Urinary bladder (tissue), 4 donors: ENCODE measurements around the gene TMPRSS13. TPM values are rescaled to one million over a fixed set of nuclear protein-coding genes. Genes with fewer than 3 reads are reported as not detected.

ENCODE experiments used
- DNase-seq: peaks from one replicate; pipeline ENCODE4 v3.0.0-alpha.2; 2015; ENCODE audit errors: extremely low spot score
- H3K27ac ChIP-seq: one replicate; pipeline ENCODE4 v1.5.1; 2013; ENCODE audit warnings: low read depth, mild to moderate bottlenecking, moderate library complexity
- H3K36me3 ChIP-seq: one replicate; pipeline ENCODE4 v1.6.1; 2013; ENCODE audit warnings: mild to moderate bottlenecking, moderate library complexity; ENCODE audit not compliant: insufficient read depth
- H3K4me1 ChIP-seq: one replicate; pipeline ENCODE4 v1.6.1; 2013; ENCODE audit warnings: mild to moderate bottlenecking, moderate library complexity; ENCODE audit not compliant: insufficient read depth
- H3K4me3 ChIP-seq: one replicate; pipeline ENCODE4 v1.5.1; 2013; ENCODE audit warnings: low read depth, low read length
- WGBS: extraction: QIAGEN DNeasy Blood & Tissue Kit; methylation state at CpG from one replicate; pipeline ENCODE4 v1.1.7; 2013; 5-methylcytosine and 5-hydroxymethylcytosine counted together
- polyA plus RNA-seq: library from polyadenylated mRNA; stranded (reverse); fragments of 200-250 nt; gene quantifications from one replicate; pipeline ENCODE4 v1.2.3, GENCODE V29; 2013
- total RNA-seq: library from RNA; depleted of rRNA; stranded (reverse); fragments of >200 nt; gene quantifications from one replicate; pipeline ENCODE4 v1.2.3, GENCODE V29; 2014
- donor health status: healthy with polysubstance abuse.
- donor health status: healthy.

Gene TMPRSS13
- total and polyA plus RNA-seq, 2 donors = 0.18 to 0.63 TPM

DNA sequence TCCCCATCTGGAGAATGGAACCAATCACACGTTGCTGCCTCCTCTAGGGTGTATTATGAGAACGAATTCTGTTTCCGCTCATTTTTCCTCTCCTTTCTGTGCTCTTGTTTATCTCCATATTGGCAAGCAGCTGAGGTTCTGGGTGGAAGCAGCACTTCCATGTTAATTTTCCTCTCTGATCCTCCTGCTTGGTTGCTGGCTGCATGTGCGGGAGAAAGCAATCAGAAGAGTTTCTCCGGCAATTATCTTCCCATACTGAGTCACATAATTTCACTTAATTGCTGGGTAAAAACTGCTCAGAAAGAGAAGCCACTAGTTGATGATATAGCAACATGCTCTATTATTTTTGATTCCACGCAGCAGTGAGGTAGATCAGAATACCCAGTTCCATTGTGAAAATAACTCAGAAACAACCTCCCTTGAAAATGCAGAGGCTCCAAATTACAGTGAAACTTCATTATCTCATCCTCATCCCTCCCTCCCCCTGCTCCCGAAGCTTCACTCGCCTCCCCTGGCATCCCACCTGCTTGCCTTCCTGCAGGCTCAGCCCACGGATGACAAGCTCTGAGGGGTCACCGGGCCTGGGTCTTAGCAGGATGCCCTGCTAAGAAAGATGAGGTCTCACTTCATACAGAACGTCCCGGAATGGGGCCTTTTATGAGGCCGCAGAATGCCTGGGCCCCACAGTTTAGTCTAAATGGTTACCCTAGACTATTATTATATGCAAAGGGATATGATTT is 73.1 kb downstream of the TMPRSS13 start:
- H3K4me1 ChIP-seq = no peaks in the 10 kb centered on the region
- no peak overlapping the region for H3K27ac ChIP-seq
- DNase-seq = no peak
- no peaks in the 10 kb centered on the region for H3K36me3 ChIP-seq
- WGBS = 62% methylated on average over 13 of the region's 13 CpGs
- no peak overlapping the region for H3K4me3 ChIP-seq

DNA sequence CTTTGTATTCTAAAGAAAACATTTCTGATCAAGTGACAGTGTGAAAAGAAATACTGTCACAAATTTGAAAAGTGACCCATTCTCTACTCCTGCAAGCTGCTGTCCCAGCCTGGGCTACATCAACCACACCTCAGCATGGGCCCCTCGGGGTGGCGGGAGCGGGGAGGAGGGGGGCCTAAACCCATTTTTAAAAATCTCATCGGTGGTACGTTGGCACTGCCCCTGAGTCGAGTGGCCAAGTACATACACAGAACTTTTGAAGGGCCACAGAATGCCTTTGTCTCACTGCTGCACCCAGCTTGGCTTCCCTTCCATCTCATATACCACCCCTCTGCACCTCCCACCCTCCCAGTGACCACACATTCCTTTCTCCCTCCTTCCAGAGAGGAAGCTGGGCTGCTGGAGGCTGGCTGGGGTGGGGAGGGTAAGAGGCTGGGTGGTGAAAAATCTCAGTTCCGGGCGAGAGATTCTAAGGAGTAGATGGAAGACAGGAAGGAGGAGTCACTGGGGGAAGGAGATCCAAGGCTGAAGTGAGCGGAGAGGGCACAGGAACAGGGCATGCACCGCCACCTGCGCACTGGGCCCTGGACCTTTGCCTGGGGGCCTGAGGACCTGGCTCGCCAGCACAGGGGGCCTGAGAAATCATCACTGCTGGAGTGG is 73.9 kb downstream of the TMPRSS13 start:
- DNase-seq = no peak

DNA sequence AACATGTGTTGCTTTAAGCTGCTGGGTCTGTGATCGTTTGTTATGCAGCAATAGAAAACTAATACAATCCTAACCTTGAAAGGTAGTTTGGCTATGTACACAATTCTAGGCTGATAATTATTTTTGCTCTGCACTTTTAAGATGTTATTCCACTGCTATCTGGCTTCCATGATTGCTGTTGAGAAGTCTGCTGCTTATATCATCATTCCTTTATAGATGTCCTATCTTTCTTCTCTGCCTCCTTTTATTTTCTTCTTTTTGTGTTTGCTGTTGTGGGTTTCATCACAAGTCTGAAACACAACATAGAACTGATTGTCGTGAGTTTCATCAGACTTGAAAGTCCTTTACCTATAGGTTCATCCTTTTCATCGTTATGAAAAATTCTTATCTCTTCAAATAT is 76.9 kb downstream of the TMPRSS13 start:
- Histone ChIP-seq H3K4me1 (no peaks in the 10 kb centered on the region), H3K36me3 (no peaks in the 10 kb centered on the region), H3K4me3 (no peak overlapping the region), H3K27ac (no peak overlapping the region)
- DNase-seq = no peak
- 76% methylated on average over 3 of the region's 3 CpGs for WGBS

More for the DNA sequence above, 73.9 kb downstream of the TMPRSS13 start:
- H3K4me1 ChIP-seq = no peaks in the 10 kb centered on the region
- no peak overlapping the region for H3K27ac ChIP-seq
- no peaks in the 10 kb centered on the region for H3K36me3 ChIP-seq
- H3K4me3 ChIP-seq = no peak overlapping the region
- 64% methylated on average over 12 of the region's 12 CpGs for WGBS

GRCh38 chr11:117851852-117852251 is 77.3 kb downstream of the TMPRSS13 start:
- Histone ChIP-seq H3K27ac (no peak overlapping the region), H3K4me3 (no peak overlapping the region), H3K4me1 (no peaks in the 10 kb centered on the region), H3K36me3 (no peaks in the 10 kb centered on the region)
- WGBS = 33% methylated on average over 3 of the region's 3 CpGs
- DNase-seq = no peak

GRCh38 chr11:117851106-117851505 is 78.1 kb downstream of the TMPRSS13 start:
- H3K4me1 ChIP-seq = no peaks in the 10 kb centered on the region
- 30% methylated on average over 3 of the region's 3 CpGs for WGBS
- no peak for DNase-seq

More at GRCh38 chr11:117851106-117851505, 78.1 kb downstream of the TMPRSS13 start:
- Histone ChIP-seq H3K4me3 (no peak overlapping the region), H3K27ac (no peak overlapping the region), H3K36me3 (no peaks in the 10 kb centered on the region)

Other genes starting within 250 kb of the TMPRSS13 start
- 2.0 TPM for gene DSCAML1, start 132.2 kb downstream of the TMPRSS13 start, total RNA-seq
- 1.4 TPM for gene DSCAML1, start 132.2 kb downstream of the TMPRSS13 start, polyA plus RNA-seq
- gene FXYD2, start 104.7 kb downstream of the TMPRSS13 start, total RNA-seq = 5.0 TPM
- gene FXYD2, start 104.7 kb downstream of the TMPRSS13 start, polyA plus RNA-seq = 1.9 TPM
- gene FXYD6, start 52.7 kb downstream of the TMPRSS13 start, total RNA-seq = 56.2 TPM
- 373 TPM for gene FXYD6, start 52.7 kb downstream of the TMPRSS13 start, polyA plus RNA-seq
- gene IL10RA, start 57.0 kb upstream of the TMPRSS13 start, total RNA-seq = 8.7 TPM
- gene IL10RA, start 57.0 kb upstream of the TMPRSS13 start, polyA plus RNA-seq = 10.8 TPM
- 15.0 TPM for gene TMPRSS4, start 147.7 kb upstream of the TMPRSS13 start, total RNA-seq
- gene TMPRSS4, start 147.7 kb upstream of the TMPRSS13 start, polyA plus RNA-seq = 27.9 TPM
- gene SMIM35, start 157.6 kb upstream of the TMPRSS13 start, total RNA-seq = not detected
- gene SMIM35, start 157.6 kb upstream of the TMPRSS13 start, polyA plus RNA-seq = 0.03 TPM
- 4.8 TPM for gene SCN4B, start 223.4 kb upstream of the TMPRSS13 start, total RNA-seq
- 5.5 TPM for gene SCN4B, start 223.4 kb upstream of the TMPRSS13 start, polyA plus RNA-seq
- 2.7 TPM for gene SCN2B, start 247.2 kb upstream of the TMPRSS13 start, total RNA-seq
- 0.79 TPM for gene SCN2B, start 247.2 kb upstream of the TMPRSS13 start, polyA plus RNA-seq